CD1c-positive myeloid dendritic cell (primary cell): Measurements from ENCODE around the gene TCEAL1.
"Not testable (repeated sequence)": the region's sequence is repeated elsewhere in the genome, so short reads cannot be mapped to it uniquely, and the experiment has no call there.

Experiments used
- DNase-seq: peaks from one replicate; pipeline ENCODE4 v3.0.0-alpha.2; 2016; ENCODE audit errors: extremely low spot score

The TCEAL1 gene

DNA sequence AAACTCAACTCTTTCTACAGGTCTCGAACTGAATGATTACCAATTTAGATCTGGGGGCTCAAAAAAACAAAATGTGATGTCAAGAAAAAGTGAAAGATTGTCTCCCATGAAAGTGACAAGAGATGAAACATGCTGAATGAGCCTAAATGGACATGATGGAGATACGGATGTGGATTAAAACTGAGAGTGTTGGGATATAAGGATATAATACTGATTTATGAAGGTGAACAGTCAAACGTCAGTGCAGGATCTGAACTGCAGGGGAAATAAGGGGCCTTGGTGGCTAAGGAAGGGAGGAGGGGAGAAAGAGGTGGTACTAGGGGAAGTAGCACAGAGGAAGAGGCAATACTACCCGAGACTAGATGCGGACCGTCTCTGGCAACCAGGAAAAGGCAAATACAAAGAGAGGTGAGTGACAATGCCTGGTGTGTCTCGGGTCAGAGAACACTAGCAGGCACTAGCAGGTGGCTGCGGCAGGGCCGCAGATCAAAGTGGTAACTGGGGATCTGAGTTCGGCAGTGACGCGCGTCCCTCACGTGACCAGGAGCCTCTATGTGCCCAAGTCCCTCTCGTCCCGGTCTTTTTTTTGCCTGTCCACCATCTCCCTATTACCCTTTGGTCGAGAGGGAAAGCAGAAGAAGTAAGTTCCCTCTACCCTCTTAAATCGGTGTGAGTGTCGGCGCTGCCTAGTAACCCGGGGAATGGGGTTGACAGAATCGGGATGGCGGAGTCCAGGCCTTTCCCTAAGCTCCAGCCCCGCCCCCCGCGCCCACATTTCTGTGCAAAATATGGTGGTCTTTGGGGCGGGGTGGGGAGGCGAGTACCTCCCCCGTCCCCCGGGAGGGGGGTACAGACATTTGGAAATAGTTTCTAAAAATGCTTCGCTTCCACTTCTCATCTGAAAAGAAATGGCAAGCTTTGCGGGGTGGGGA lies at the start of gene TCEAL1:
Gene TCEAL1, plus strand, starts transcription at position 590 of the 932 bp plus-strand sequence. CDS start 942 bp downstream, outside the sequence.
- DNase-seq = peak; percentile 32

DNA sequence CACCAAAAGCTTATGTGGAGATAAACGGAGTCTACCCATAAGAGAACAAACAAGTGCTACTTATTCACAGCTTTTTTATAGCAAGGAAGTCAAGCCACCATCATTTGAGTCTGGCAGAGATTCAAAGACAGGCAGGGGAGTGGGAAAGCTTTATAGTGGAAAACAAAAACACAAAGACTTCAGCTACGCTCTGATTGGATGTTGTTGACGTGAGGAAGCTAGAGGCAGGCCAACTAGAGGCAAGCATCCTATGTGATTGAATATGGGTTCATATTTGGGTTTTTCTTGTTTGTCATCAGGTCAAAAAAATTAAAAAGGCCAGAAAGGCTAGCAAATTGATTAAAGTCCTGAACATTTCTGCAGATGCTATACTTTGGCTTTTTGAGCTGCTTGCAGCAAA lies 44.2 kb upstream of the TCEAL1 start:
- no peak for DNase-seq

DNA sequence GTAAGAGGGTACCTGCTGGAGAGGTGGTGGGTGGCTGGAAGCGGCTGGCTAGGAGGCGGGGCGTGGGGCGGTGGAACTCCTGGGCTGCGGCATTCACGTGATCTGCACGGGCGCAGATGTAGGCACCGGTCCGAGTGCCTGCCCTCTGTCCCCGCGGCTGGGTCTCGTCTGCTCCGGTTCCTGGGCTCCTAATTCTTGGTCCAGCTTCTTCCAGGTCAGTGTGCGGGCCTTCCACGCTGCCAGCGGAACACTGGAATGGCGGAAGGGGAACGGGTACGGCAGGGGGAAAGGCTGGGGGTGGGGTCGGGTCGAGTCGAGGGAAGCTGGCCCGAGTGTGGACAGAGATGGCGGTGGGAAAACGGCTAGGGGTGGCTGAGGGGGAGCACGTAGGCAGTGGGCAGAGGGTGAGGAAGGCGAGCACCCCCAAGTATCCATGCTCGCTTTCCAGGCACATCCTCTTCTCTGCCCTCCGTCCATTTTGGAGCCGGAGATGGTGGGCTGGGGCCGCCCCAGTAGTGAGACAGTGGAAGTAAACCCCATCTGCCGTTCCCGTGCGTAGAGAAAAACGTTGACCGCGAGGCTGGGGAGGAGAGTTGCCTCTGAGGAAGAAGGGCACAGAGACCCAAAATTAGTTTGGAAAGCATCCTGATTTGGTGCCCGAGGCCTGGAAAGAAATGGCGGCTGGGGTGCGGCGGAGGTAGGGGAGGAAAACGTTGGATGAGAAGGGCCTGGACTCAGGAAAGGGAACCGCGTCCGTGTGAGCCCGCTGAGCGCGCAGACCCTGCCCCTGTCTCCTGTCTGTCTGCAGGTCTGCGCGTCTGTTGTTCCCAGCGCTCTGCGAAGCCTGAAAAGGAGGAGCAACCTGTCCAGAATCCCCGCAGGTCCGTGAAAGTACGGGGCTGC lies 43.1 kb upstream of the TCEAL1 start, which contains the start of gene TCEAL4:
Gene TCEAL4, plus strand, starts transcription at position 105 of the 903 bp plus-strand sequence. CDS start 1,161 bp downstream, outside the sequence.
- peak; percentile 10 for DNase-seq

GRCh38 chrX:103586314-103586646 lies 42.5 kb upstream of the TCEAL1 start:
- DNase-seq = no peak

- no peak for DNase-seq
These were observed 42.1 kb upstream of the TCEAL1 start for GRCh38 chrX:103586659-103587058.

DNA sequence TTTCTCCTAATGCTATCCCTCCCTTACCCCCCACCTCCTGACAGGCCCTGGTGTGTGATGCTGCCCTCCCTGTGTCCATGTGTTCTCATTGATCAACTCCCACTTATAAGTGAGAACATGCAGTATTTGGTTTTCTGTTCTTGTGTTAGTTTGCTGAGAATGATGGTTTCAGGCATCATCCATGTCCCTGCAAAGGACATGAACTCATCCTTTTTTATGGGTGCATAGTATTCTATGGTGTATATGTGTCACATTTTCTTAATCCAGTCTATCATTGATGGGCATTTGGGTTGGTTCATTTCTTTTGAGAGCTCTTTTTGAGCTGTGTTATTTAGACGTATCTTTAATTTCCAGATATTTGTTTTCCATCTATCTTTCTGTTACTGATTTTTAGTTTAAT lies 36.5 kb upstream of the TCEAL1 start:
- not testable (repeated sequence) for DNase-seq

GRCh38 chrX:103595202-103595601 lies 33.6 kb upstream of the TCEAL1 start:
- DNase-seq = not testable (repeated sequence)

DNA sequence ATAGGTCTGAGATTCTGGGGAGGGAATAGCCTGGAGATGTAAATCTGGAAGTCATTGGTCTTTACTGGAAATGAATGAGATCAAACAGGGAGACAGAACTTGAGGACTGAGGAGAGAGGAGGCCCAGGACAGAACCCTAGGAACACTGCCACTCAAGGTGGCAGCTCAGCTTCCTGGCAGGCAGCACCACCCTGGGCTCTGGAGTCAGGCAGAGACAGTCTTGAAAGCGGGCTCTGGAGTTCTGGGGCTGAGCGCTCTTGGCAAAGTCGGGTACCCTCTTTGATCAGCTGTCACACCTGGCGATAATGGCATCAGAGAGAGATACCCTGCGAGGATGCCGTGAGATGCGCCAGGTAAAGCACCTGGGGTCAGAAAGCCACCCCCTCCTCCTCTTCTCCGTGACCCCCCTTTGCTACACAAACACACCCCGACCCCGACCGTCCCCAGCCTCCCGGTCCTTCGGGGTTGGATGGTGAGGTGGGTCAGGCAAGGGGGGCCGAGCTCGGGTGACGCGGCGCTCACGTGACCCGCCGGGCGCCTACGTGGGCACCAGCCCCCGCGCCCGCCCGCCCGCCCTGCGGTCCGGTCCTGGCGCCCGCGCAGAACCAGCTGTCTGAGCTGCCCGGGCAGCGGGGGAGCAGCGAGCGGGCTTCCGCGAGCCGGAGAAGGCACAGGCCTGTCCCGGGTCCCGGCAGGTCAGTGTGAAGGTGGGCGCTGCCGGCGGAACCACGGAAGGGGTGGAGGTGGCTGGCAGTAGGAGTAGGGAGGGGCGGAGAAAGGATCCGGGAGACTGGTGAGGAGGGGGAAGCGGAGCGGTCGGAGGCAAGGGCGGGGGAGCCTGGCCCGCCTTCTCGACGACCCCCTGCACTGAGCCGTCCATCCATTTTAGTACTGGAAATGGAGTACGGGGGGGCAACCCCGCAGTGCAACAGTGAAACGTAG lies 21.1 kb upstream of the TCEAL1 start, which contains the start of gene TCEAL3:
Gene TCEAL3, plus strand, starts transcription at position 600 of the 942 bp plus-strand sequence. CDS start 1,102 bp downstream, outside the sequence.
- no peak for DNase-seq

- no peak for DNase-seq
These were observed 20.3 kb upstream of the TCEAL1 start for GRCh38 chrX:103608306-103608963.

GRCh38 chrX:103610282-103610681 lies 18.5 kb upstream of the TCEAL1 start:
- no peak for DNase-seq

DNA sequence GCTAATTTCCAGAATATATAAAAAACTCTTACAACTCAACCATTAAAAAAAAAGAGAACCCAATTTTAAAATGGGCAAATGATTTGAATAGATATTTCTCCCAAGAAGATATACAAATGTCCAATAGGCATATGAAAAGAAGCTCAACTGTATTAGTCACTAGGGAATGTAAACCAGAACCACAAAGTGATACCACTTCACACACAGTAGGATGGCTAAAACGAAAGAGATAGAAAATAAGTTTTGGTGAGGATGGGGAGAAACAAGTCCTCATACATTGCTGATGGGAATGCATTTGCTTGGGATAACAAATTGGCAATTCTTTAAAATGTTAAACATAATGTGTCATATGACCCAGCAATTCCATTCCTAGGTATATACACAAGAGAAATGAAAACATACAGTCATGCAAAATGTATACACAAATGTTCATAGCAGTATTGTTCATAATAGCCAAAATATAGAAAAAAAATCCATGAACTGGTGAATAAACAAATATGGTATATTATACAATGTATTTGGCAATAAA lies 15.3 kb upstream of the TCEAL1 start:
- DNase-seq = no peak

- DNase-seq = no peak
These were observed 13.8 kb upstream of the TCEAL1 start for GRCh38 chrX:103614999-103615398.

DNA sequence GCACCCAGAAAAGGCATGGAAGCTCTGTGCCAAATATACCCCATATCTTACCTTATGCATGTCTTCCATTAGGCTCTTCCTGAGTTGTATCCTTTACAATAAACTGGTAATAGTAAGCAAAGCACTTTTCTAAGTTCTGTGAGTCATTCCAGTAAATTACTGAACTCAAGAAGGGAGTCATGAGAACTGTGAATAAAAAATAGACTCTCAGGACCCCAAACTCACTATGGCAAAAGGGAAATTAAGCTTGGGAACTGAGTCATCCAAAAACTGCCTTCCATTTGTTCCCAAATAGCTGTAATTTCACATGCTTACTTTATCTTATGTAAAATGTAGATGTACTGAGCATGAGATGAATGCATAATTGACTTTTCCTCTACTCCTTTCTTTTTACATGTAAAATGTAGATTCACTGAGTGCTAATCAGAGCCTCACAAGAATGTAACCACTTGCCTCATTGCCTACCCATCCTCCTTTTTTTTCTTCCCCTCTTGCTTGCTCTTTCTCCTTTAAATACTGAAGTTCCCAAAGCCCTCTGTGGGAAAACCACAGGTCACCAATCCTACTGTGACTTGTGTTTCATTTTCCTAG lies 12.9 kb upstream of the TCEAL1 start:
- no peak for DNase-seq

DNA sequence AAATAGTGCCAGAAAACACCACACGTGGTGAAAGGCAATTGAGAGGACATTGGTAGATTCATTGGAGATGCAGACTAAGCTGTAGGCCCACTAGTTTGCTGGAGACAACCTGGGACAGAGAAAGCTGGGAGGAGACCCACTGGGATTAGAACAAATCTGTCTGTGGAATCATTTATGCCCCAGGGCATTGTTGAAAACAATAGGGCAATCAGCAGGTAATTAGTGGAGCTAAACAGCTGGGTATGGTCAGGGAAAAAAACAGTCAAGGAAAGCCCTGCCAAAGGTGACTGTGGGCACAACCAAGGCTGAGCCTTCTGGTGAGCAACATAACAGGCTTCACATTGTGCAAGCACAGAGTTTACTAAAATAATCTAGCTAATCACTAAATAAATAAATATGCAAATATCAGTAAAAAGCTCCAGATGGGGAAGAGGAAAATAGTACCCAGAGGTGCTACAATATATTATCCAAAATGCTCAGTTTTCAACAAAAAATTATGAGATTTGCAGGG lies 12.0 kb upstream of the TCEAL1 start:
- no peak for DNase-seq

DNA sequence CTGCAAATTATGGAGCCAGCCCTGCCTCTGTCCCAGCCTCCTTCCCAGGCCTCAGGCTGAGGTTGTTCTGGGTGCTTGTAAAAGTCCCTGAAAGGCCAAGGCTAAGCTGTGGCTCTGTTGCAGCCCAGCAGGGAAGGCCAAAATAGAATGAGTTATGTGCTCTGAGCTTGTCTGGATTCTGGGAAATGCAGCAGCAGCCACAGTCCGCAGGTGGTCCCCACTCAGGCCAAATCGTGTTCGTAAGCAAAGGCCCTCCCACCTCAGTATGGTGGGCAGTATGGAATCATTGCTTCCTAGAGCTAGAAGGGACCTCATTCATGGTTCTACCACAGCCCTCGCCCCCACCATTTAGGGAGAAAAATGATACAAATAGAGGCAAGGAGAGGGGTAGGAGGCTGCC lies 4.7 kb upstream of the TCEAL1 start:
- DNase-seq = no peak

DNA sequence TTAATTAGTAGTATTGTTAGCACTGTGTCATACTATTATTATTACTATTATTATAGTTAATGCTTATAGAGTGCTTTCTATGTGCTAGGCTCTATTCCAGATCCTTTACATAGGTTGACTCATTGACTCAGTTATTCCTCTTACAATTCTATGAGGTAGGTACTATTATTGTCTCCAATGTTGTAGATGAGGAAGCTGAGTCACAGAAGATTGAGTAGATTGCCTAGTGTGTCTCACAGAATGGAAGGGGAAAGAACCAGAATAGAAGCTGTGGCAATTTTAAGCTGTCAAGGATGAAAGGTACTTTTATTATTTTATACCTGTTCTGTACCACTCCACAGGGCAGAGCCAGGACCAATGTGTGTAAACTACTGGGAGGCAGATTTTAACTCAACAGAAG lies 1.9 kb upstream of the TCEAL1 start:
- DNase-seq = no peak

DNA sequence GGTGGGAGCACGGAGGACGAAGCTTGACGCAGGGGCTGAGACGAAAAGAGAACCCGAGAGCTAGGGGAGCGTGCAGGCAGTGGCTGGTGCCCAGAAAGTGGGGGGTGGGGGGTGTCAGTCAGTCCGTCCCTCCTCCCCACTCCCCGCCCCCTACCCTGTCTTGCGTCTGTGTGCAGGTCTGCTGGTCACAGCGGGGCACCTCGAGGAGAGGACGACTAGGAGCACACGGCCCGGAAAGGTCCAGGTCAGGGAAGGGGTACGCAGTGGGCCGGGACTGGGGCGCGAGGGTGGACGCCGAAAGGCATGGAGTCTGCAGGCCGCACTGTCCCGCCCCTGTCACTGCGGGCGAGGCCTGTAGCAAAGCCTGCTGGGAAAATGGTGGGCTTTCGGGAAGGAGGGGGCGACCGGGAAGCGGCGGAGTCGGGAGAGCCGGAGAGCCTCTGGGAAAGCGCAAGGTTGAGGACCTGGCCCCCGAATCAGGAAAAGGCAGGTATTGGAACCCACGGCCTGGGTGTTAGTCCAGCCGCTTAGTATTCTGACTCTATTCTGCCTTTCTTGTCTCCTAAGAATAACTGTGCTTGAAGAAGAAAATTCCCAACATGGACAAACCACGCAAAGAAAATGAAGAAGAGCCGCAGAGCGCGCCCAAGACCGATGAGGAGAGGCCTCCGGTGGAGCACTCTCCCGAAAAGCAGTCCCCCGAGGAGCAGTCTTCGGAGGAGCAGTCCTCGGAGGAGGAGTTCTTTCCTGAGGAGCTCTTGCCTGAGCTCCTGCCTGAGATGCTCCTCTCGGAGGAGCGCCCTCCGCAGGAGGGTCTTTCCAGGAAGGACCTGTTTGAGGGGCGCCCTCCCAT lies 769 bp downstream of the TCEAL1 start:
- peak; percentile 16 for DNase-seq

DNA sequence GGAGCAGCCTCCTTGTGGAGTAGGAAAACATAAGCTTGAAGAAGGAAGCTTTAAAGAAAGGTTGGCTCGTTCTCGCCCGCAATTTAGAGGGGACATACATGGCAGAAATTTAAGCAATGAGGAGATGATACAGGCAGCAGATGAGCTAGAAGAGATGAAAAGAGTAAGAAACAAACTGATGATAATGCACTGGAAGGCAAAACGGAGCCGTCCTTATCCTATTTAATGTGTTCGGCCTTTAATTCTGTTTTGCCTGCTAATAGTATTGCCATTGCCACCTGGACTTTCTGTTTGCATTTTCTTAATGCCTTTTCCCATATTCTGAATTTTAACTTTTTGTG lies 1.4 kb downstream of the TCEAL1 start:
- DNase-seq = no peak

DNA sequence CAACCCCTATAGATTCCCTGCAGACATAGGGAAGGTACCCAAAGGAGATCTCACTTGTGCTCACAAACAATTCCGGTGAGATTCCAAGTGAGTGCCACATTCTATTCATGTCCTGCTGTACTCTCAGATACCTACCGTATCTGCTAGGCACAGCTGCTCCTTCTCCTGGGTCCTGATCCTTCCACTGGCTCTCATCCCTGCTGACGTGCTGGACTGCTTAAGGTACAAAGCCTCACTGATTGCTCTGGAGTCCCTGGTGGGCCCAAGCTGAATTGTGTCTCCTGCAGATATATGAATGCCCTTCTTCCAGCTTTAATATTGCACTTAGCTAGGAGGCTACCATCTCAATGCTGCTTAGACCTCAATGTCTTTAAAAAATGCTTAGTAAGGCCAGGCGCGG lies 2.4 kb downstream of the TCEAL1 start:
- DNase-seq = no peak
